Activated B cell treated with CpG ODN at 0.5 μM for 24 hours (primary cell): ENCODE data around the gene GPR119. TPM values are rescaled to one million over a fixed set of nuclear protein-coding genes. Genes with fewer than 3 reads are reported as not detected.
"Not testable (repeated sequence)": the region's sequence is repeated elsewhere in the genome, so short reads cannot be mapped to it uniquely, and the experiment has no call there.

ENCODE experiments used
- ATAC-seq: fragments of 200-7000 bp; cut with Tn5 transposase; one replicate; pipeline ENCODE4 v1.10.0; 2021; ENCODE audit warnings: low read depth, mild to moderate bottlenecking, moderate library complexity
- CTCF ChIA-PET: fragments of 350-600 bp; sonication (Branson Sonifier 250); formaldehyde crosslinking; loops from one replicate; lab custom pipeline; 2021; ENCODE audit warnings: antibody characterized with exemption; lab: Charles Lee
- POLR2A ChIA-PET: fragments of 350-600 bp; sonication (Branson Sonifier 250); formaldehyde crosslinking; loops from one replicate; lab custom pipeline; 2021; ENCODE audit warnings: antibody characterized with exemption; lab: Charles Lee
- DNase-seq: peaks from one replicate; pipeline ENCODE4 v3.0.0; 2022
- H3K27ac Mint-ChIP-seq: one replicate; pipeline ENCODE4 v1.8.0; 2020; ENCODE audit warnings: mixed read lengths
- H3K27me3 Mint-ChIP-seq: one replicate; pipeline ENCODE4 v1.8.0; 2021; ENCODE audit warnings: mixed read lengths
- H3K36me3 Mint-ChIP-seq: one replicate; pipeline ENCODE4 v1.8.0; 2021; ENCODE audit warnings: low read depth, mixed read lengths
- H3K4me1 Mint-ChIP-seq: one replicate; pipeline ENCODE4 v1.8.0; 2021; ENCODE audit warnings: mixed read lengths
- H3K4me3 Mint-ChIP-seq: one replicate; pipeline ENCODE4 v1.8.0; 2020; ENCODE audit warnings: mild to moderate bottlenecking, mixed read lengths
- H3K9me3 Mint-ChIP-seq: one replicate; pipeline ENCODE4 v1.8.0; 2020; ENCODE audit warnings: mixed read lengths
- intact Hi-C: fragments of 100-400 bp; cut with micrococcal nuclease; formaldehyde crosslinking; loops from one replicate; pipeline ENCODE4 v1.15.1; 2024
- total RNA-seq: library from RNA; stranded (reverse); gene quantifications from 2 replicates; pipeline ENCODE4 v1.2.3, GENCODE V29; 2022
- TF ChIP-seq, protein P1 (sequence below): fragments of 200-600 bp; IDR thresholded peaks from one replicate; pipeline ENCODE4 v1.8.0; 2022; ENCODE audit warnings: antibody characterized with exemption, mild to moderate bottlenecking

Gene GPR119
- total RNA-seq, 1 donor from 2014 or later, result not detected

- H3K27ac Mint-ChIP-seq, result peak overlapping the region; percentile 76
- ChIA-PET POLR2A (interaction anchor here (0.9 to 1.0 kb wide), 2 partner anchors 61 to 563 kb away, joined by 3 to 9 read pairs; partner anchors contain the start of genes ENOX2 and RBMX2), CTCF (no interaction called here)
- TF ChIP-seq, protein P1, sequence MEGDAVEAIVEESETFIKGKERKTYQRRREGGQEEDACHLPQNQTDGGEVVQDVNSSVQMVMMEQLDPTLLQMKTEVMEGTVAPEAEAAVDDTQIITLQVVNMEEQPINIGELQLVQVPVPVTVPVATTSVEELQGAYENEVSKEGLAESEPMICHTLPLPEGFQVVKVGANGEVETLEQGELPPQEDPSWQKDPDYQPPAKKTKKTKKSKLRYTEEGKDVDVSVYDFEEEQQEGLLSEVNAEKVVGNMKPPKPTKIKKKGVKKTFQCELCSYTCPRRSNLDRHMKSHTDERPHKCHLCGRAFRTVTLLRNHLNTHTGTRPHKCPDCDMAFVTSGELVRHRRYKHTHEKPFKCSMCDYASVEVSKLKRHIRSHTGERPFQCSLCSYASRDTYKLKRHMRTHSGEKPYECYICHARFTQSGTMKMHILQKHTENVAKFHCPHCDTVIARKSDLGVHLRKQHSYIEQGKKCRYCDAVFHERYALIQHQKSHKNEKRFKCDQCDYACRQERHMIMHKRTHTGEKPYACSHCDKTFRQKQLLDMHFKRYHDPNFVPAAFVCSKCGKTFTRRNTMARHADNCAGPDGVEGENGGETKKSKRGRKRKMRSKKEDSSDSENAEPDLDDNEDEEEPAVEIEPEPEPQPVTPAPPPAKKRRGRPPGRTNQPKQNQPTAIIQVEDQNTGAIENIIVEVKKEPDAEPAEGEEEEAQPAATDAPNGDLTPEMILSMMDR, result no peak
- H3K27me3 Mint-ChIP-seq, result no peaks in the 10 kb centered on the region
- peaks cover 5% of the 10 kb centered on the region for H3K36me3 Mint-ChIP-seq
- intact Hi-C loops, result no loop called here
- H3K4me3 Mint-ChIP-seq, result peak overlapping the region; percentile 93
- DNase-seq (no peak), ATAC-seq (no peak)
- H3K9me3 Mint-ChIP-seq, result no peaks in the 10 kb centered on the region
- peaks cover 17% of the 10 kb centered on the region for H3K4me1 Mint-ChIP-seq
Observed at GRCh38 chrX:130340271-130340670, 45.2 kb downstream of the GPR119 start.

- H3K36me3 Mint-ChIP-seq, result peaks cover 5% of the 10 kb centered on the region
- DNase-seq (peak; percentile 52), ATAC-seq (peak; percentile 89)
- H3K27me3 Mint-ChIP-seq, result no peaks in the 10 kb centered on the region
- POLR2A ChIA-PET, result interaction anchor here (0.6 to 1.0 kb wide), 3 partner anchors 62 to 563 kb away, joined by 3 to 9 read pairs (median 5); partner anchors contain the start of genes ENOX2 and RBMX2
- H3K27ac Mint-ChIP-seq, result peak within 1 kb of the TSS; percentile 80
- H3K4me1 Mint-ChIP-seq, result peaks cover 17% of the 10 kb centered on the region
- intact Hi-C loops, result loop anchor here (1.0 kb wide), 3 partner anchors 62 to 564 kb away; partner anchors contain the start of genes ENOX2, RBMX2 and ZNF280C
- TF ChIP-seq, protein P1, result no peak
- peak within 1 kb of the TSS; percentile 93 for H3K4me3 Mint-ChIP-seq
- CTCF ChIA-PET, result no interaction called here
- no peaks in the 10 kb centered on the region for H3K9me3 Mint-ChIP-seq
Observed at GRCh38 chrX:130339408-130340222, 45.9 kb downstream of the GPR119 start, which contains the start of gene SLC25A14. Gene SLC25A14 (plus strand): TSS chrX:130339919. CDS start chrX:130340279, 360 bp downstream.

GRCh38 chrX:130338869-130339268 is 46.6 kb downstream of the GPR119 start:
- peak overlapping the region; percentile 93 for H3K4me3 Mint-ChIP-seq
- H3K9me3 Mint-ChIP-seq, DNase-seq, H3K27ac Mint-ChIP-seq, ATAC-seq, H3K36me3 Mint-ChIP-seq, CTCF ChIA-PET, H3K27me3 Mint-ChIP-seq: not testable (repeated sequence)
- peaks cover 17% of the 10 kb centered on the region for H3K4me1 Mint-ChIP-seq
- intact Hi-C loops, result loop anchor here (1.0 kb wide), 3 partner anchors 62 to 564 kb away; partner anchors contain the start of genes ENOX2, RBMX2 and ZNF280C
- POLR2A ChIA-PET, result interaction anchor here (0.6 kb wide), 2 partner anchors 68 to 145 kb away, joined by 5 read pairs; no protein-coding TSS in a partner anchor

DNA sequence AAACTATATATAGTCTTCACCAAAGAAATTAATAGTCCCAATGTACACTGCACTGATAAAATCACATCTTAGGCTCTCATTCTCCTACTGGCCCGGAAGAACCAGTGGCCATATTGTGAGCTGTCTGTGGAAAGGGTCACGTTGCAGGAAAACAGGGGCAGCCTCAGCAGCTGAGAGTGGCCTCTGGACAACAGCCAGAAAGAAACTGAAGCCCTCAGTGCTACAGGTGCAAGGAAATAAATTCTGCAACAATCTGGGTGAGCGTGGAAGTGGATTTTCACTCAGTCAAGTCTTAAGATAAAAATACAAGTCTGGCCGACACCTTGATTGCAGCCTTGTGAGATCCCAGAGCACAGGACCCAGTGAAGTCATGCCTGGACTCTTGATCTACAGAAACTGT is 48.9 kb downstream of the GPR119 start:
- ChIA-PET POLR2A (interaction anchor here (1.0 kb wide), 1 partner anchor 68 kb away, joined by 3 read pairs; the partner anchor contains the start of gene ZNF280C), CTCF (no interaction called here)
- peaks cover 17% of the 10 kb centered on the region for H3K4me1 Mint-ChIP-seq
- no peaks in the 10 kb centered on the region for H3K9me3 Mint-ChIP-seq
- no peak overlapping the region for H3K4me3 Mint-ChIP-seq
- H3K36me3 Mint-ChIP-seq, result peaks cover 5% of the 10 kb centered on the region
- no peaks in the 10 kb centered on the region for H3K27me3 Mint-ChIP-seq
- ATAC-seq (no peak), DNase-seq (no peak)
- TF ChIP-seq, protein P1, result no peak
- intact Hi-C loops, result no loop called here
- H3K27ac Mint-ChIP-seq, result no peak overlapping the region

Other genes starting within 250 kb of the GPR119 start
- 30.8 and 34.3 TPM in 2 replicates for gene AIFM1, start 219.8 kb downstream of the GPR119 start, total RNA-seq
- 6.9 and 8.0 TPM in 2 replicates for gene RAB33A, start 213.7 kb downstream of the GPR119 start, total RNA-seq
- gene ZNF280C, start 116.8 kb downstream of the GPR119 start, total RNA-seq, result 6.9 and 9.1 TPM in 2 replicates
- gene SLC25A14, start 45.8 kb downstream of the GPR119 start, total RNA-seq, result 12.2 and 13.8 TPM in 2 replicates
- 21.1 and 23.6 TPM in 2 replicates for gene RBMX2, start 16.3 kb upstream of the GPR119 start, total RNA-seq